PC-3 (cell line): Measurements from ENCODE around the gene TWF2. TPM values are rescaled to one million over a fixed set of nuclear protein-coding genes. Genes with fewer than 3 reads are reported as not detected.

Source experiments
- ATAC-seq: fragments of 200-7000 bp; cut with Tn5 transposase; 2 replicates; pipeline ENCODE4 v1.9.1; 2020; ENCODE audit warnings: mild to moderate bottlenecking, moderate library complexity
- BruUV-seq: library from RNA; stranded (reverse); fragments of 400-500 nt; replicated peaks from 2 replicates; lab custom pipeline; 2021; lab: Mats Ljungman, UMichigan
- CTCF ChIA-PET: fragments of 300-600 bp; sonication (Branson Sonifier 250); formaldehyde crosslinking; loops from one replicate; lab custom pipeline; 2022; ENCODE audit warnings: antibody characterized with exemption; lab: Charles Lee
- POLR2A ChIA-PET: fragments of 300-600 bp; sonication (Branson Sonifier 250); formaldehyde crosslinking; loops from one replicate; lab custom pipeline; 2022; ENCODE audit warnings: antibody characterized with exemption; ENCODE audit not compliant: unreplicated experiment; lab: Charles Lee
- DNase-seq: peaks from one replicate; pipeline ENCODE4 v3.0.0-alpha.2; 2015
- H2AFZ ChIP-seq: fragments of 300-600 bp; sonication (generic); 2 replicates; pipeline ENCODE4 v1.6.0; 2016; ENCODE audit warnings: antibody characterized with exemption, low read length
- H3F3A ChIP-seq: fragments of 300-600 bp; sonication (generic); one replicate; pipeline ENCODE4 v1.6.0; 2017; ENCODE audit warnings: antibody characterized with exemption, low read length, control low read depth, mild to moderate bottlenecking; ENCODE audit not compliant: unreplicated experiment
- H3K27ac ChIP-seq: fragments of 300-600 bp; sonication (generic); 2 replicates; pipeline ENCODE4 v1.5.1; 2016; ENCODE audit warnings: mild to moderate bottlenecking, low read length
- H3K27me3 ChIP-seq: fragments of 300-600 bp; sonication (generic); 2 replicates; pipeline ENCODE4 v1.6.1; 2016; ENCODE audit warnings: low read length, mixed read lengths
- H3K36me3 ChIP-seq: fragments of 300-600 bp; sonication (generic); 2 replicates; pipeline ENCODE4 v1.6.1; 2016; ENCODE audit warnings: low read depth, mixed run types, low read length, mixed read lengths
- H3K4me1 ChIP-seq: fragments of 300-600 bp; sonication (generic); 2 replicates; pipeline ENCODE4 v1.5.1; 2016; ENCODE audit warnings: low read length; ENCODE audit not compliant: insufficient read depth
- H3K4me2 ChIP-seq: fragments of 300-600 bp; sonication (generic); 2 replicates; pipeline ENCODE4 v1.6.0; 2016; ENCODE audit warnings: low read length
- H3K4me3 ChIP-seq: fragments of 300-600 bp; sonication (generic); 2 replicates; pipeline ENCODE4 v1.5.1; 2016; ENCODE audit warnings: mild to moderate bottlenecking, low read length, mixed read lengths
- H3K79me2 ChIP-seq: fragments of 300-600 bp; sonication (generic); 2 replicates; pipeline ENCODE4 v1.6.1; 2017; ENCODE audit warnings: low read length, mixed read lengths
- H3K9ac ChIP-seq: fragments of 300-600 bp; sonication (generic); 2 replicates; pipeline ENCODE4 v1.6.0; 2016; ENCODE audit warnings: mild to moderate bottlenecking, low read length
- H3K9me2 ChIP-seq: fragments of 300-600 bp; sonication (generic); replicated peaks from 2 replicates; pipeline ENCODE4 v1.6.1; 2016; ENCODE audit warnings: mixed run types, low read length, mixed read lengths
- H3K9me3 ChIP-seq: fragments of 300-600 bp; sonication (generic); 2 replicates; pipeline ENCODE4 v1.6.1; 2016; ENCODE audit warnings: low read length, mixed read lengths
- H4K20me1 ChIP-seq: fragments of 300-600 bp; sonication (generic); 2 replicates; pipeline ENCODE4 v1.6.1; 2016; ENCODE audit warnings: low read length, mixed read lengths
- EZH2 ChIP-seq: fragments of 300-600 bp; sonication (generic); IDR thresholded peaks from one replicate; pipeline ENCODE4 v1.6.1; 2017; ENCODE audit warnings: antibody characterized with exemption, mild to moderate bottlenecking, low read length; ENCODE audit not compliant: unreplicated experiment
- EZH2phosphoT487 ChIP-seq: fragments of 300-600 bp; sonication (generic); IDR thresholded peaks from 2 replicates; pipeline ENCODE4 v1.6.1; 2018; ENCODE audit warnings: mild to moderate bottlenecking, antibody characterized with exemption, low read length, borderline replicate concordance
- intact Hi-C: fragments of 100-400 bp; cut with micrococcal nuclease; formaldehyde crosslinking; loops from 2 replicates; pipeline ENCODE4 v1.9.0; 2023
- total RNA-seq: library from RNA; depleted of rRNA; stranded (reverse); fragments of >200 nt; gene quantifications from 2 replicates; pipeline ENCODE4 v1.2.3, GENCODE V29; 2014
- TF ChIP-seq, protein P1 (sequence below): fragments of 300-600 bp; sonication (generic); conservative IDR thresholded peaks from 2 replicates; pipeline ENCODE4 v1.5.1; 2017; ENCODE audit warnings: antibody characterized with exemption, low read depth, mild to moderate bottlenecking, low read length

TWF2 gene
- total RNA-seq, 1 experiment from 2014 or later = 147 TPM

DNA sequence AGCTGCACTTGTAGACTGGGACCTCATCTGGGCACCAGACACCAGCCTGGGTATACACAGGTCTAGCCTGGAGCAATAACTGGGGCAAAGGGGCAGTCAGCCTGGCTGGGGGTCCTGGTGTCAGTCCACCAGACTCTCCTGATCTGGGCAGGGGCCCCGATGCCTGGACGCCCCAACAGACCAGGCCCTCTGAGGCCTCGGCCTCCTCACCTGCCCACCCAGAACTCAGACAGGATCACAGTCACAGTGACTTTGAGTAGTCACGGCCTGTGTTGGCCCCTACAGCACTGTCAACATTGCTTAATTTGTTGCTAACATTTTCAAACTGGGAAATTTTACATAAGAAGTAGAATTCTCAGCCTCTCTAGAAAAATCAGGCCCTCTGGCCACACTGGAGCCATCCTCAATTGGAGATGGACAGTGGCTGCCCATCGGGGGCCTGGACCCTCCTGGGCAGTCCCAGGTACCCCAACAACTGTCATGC lies 5.8 kb downstream of the TWF2 start:
- ChIA-PET CTCF (interaction anchor here (1.1 kb wide), 1 partner anchor 13 kb away, joined by 3 read pairs; no protein-coding TSS in a partner anchor), POLR2A (no interaction called here)
- no peaks in the 10 kb centered on the region for H3F3A ChIP-seq
- no peak for ATAC-seq
- no TSS peak for BruUV-seq
- H3K4me1 ChIP-seq = peaks cover 21% of the 10 kb centered on the region
- TF ChIP-seq, protein P1, sequence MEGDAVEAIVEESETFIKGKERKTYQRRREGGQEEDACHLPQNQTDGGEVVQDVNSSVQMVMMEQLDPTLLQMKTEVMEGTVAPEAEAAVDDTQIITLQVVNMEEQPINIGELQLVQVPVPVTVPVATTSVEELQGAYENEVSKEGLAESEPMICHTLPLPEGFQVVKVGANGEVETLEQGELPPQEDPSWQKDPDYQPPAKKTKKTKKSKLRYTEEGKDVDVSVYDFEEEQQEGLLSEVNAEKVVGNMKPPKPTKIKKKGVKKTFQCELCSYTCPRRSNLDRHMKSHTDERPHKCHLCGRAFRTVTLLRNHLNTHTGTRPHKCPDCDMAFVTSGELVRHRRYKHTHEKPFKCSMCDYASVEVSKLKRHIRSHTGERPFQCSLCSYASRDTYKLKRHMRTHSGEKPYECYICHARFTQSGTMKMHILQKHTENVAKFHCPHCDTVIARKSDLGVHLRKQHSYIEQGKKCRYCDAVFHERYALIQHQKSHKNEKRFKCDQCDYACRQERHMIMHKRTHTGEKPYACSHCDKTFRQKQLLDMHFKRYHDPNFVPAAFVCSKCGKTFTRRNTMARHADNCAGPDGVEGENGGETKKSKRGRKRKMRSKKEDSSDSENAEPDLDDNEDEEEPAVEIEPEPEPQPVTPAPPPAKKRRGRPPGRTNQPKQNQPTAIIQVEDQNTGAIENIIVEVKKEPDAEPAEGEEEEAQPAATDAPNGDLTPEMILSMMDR = no peak
- TF ChIP-seq EZH2 (no peak), EZH2phosphoT487 (no peak)
- peaks cover 39% of the 10 kb centered on the region for H3K79me2 ChIP-seq
- H3K9me2 ChIP-seq = no peaks in the 10 kb centered on the region
- H2AFZ ChIP-seq = no peak overlapping the region
- H3K9me3 ChIP-seq = no peaks in the 10 kb centered on the region
- H3K4me3 ChIP-seq = no peak overlapping the region
- H3K9ac ChIP-seq = no peak overlapping the region
- H3K27ac ChIP-seq = no peak overlapping the region
- DNase-seq = no peak
- no peak overlapping the region for H3K4me2 ChIP-seq
- peaks cover 37% of the 10 kb centered on the region for H3K36me3 ChIP-seq
- no peaks in the 10 kb centered on the region for H4K20me1 ChIP-seq
- intact Hi-C loops = no loop called here
- H3K27me3 ChIP-seq = no peaks in the 10 kb centered on the region

- no peaks in the 10 kb centered on the region for H3K9me3 ChIP-seq
- intact Hi-C loops = no loop called here
- no peak overlapping the region for H3K4me2 ChIP-seq
- no peaks in the 10 kb centered on the region for H4K20me1 ChIP-seq
- H3K4me3 ChIP-seq = no peak overlapping the region
- peaks cover 14% of the 10 kb centered on the region for H3K4me1 ChIP-seq
- H3K27ac ChIP-seq = no peak overlapping the region
- H3K79me2 ChIP-seq = peaks cover 34% of the 10 kb centered on the region
- no peak for TF ChIP-seq EZH2phosphoT487
- TF ChIP-seq, protein P1 = peak; percentile 33; the same call in 1 of the 2 replicates
- no peak for ATAC-seq
- ChIA-PET POLR2A (no interaction called here), CTCF (interaction anchor here (1.1 to 1.2 kb wide), 3 partner anchors 12 to 106 kb away, joined by 3 to 7 read pairs (median 3); no protein-coding TSS in a partner anchor)
- no peak overlapping the region for H3K9ac ChIP-seq
- no peak overlapping the region for H2AFZ ChIP-seq
- BruUV-seq = no TSS peak
- no peaks in the 10 kb centered on the region for H3K9me2 ChIP-seq
- no peak for DNase-seq
- H3K27me3 ChIP-seq = no peaks in the 10 kb centered on the region
- peaks cover 37% of the 10 kb centered on the region for H3K36me3 ChIP-seq
- no peaks in the 10 kb centered on the region for H3F3A ChIP-seq
These were observed 6.5 kb downstream of the TWF2 start for GRCh38 chr3:52232279-52233107.
